Activated B cell treated with CpG ODN at 0.5 μM for 24 hours (primary cell): ENCODE measurements around the gene RPP40. TPM values are rescaled to one million over a fixed set of nuclear protein-coding genes. Genes with fewer than 3 reads are reported as not detected.

Experiments used
- ATAC-seq: fragments of 200-7000 bp; cut with Tn5 transposase; one replicate; pipeline ENCODE4 v1.10.0; 2021; ENCODE audit warnings: low read depth, mild to moderate bottlenecking, moderate library complexity
- CTCF ChIA-PET: fragments of 350-600 bp; sonication (Branson Sonifier 250); formaldehyde crosslinking; loops from one replicate; lab custom pipeline; 2021; ENCODE audit warnings: antibody characterized with exemption; lab: Charles Lee
- POLR2A ChIA-PET: fragments of 350-600 bp; sonication (Branson Sonifier 250); formaldehyde crosslinking; loops from one replicate; lab custom pipeline; 2021; ENCODE audit warnings: antibody characterized with exemption; lab: Charles Lee
- DNase-seq: peaks from one replicate; pipeline ENCODE4 v3.0.0; 2022
- H3K27ac Mint-ChIP-seq: one replicate; pipeline ENCODE4 v1.8.0; 2020; ENCODE audit warnings: mixed read lengths
- H3K27me3 Mint-ChIP-seq: one replicate; pipeline ENCODE4 v1.8.0; 2021; ENCODE audit warnings: mixed read lengths
- H3K36me3 Mint-ChIP-seq: one replicate; pipeline ENCODE4 v1.8.0; 2021; ENCODE audit warnings: low read depth, mixed read lengths
- H3K4me1 Mint-ChIP-seq: one replicate; pipeline ENCODE4 v1.8.0; 2021; ENCODE audit warnings: mixed read lengths
- H3K4me3 Mint-ChIP-seq: one replicate; pipeline ENCODE4 v1.8.0; 2020; ENCODE audit warnings: mild to moderate bottlenecking, mixed read lengths
- H3K9me3 Mint-ChIP-seq: one replicate; pipeline ENCODE4 v1.8.0; 2020; ENCODE audit warnings: mixed read lengths
- intact Hi-C: fragments of 100-400 bp; cut with micrococcal nuclease; formaldehyde crosslinking; loops from one replicate; pipeline ENCODE4 v1.15.1; 2024
- total RNA-seq: library from RNA; stranded (reverse); gene quantifications from 2 replicates; pipeline ENCODE4 v1.2.3, GENCODE V29; 2022
- TF ChIP-seq, protein P1 (sequence below): fragments of 200-600 bp; IDR thresholded peaks from one replicate; pipeline ENCODE4 v1.8.0; 2022; ENCODE audit warnings: antibody characterized with exemption, mild to moderate bottlenecking

Gene RPP40
- total RNA-seq, 1 donor from 2014 or later, result 7.1 TPM

DNA sequence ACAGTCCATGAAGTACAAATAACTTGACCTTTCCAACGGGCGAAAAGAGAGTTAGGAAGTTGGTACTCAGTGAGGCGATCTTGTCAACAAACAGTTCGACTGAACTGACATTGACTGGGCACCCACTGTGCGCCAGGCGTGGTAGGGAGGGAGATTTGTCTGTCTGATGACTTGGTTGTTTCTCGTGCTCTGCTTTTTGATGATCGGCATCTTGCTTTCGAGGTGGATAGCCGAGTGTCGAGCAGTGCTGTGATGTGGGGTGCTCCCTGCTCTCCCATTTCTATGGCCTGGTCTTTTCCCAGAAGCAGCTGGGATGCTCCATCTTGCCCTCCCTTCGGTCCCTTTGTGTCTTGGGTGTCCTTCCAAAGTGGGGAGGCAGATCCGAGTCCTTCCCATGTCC, 30.4 kb downstream of the RPP40 start:
- Mint-ChIP-seq H3K36me3 (no peaks in the 10 kb centered on the region), H3K27ac (no peak overlapping the region), H3K27me3 (peaks cover 13% of the 10 kb centered on the region), H3K4me3 (no peak overlapping the region), H3K4me1 (no peaks in the 10 kb centered on the region), H3K9me3 (peaks cover 8% of the 10 kb centered on the region)
- intact Hi-C loops, result no loop called here
- ATAC-seq (no peak), DNase-seq (no peak)
- TF ChIP-seq, protein P1, sequence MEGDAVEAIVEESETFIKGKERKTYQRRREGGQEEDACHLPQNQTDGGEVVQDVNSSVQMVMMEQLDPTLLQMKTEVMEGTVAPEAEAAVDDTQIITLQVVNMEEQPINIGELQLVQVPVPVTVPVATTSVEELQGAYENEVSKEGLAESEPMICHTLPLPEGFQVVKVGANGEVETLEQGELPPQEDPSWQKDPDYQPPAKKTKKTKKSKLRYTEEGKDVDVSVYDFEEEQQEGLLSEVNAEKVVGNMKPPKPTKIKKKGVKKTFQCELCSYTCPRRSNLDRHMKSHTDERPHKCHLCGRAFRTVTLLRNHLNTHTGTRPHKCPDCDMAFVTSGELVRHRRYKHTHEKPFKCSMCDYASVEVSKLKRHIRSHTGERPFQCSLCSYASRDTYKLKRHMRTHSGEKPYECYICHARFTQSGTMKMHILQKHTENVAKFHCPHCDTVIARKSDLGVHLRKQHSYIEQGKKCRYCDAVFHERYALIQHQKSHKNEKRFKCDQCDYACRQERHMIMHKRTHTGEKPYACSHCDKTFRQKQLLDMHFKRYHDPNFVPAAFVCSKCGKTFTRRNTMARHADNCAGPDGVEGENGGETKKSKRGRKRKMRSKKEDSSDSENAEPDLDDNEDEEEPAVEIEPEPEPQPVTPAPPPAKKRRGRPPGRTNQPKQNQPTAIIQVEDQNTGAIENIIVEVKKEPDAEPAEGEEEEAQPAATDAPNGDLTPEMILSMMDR, result no peak
- POLR2A ChIA-PET, result no interaction called here
- CTCF ChIA-PET, result no interaction called here

DNA sequence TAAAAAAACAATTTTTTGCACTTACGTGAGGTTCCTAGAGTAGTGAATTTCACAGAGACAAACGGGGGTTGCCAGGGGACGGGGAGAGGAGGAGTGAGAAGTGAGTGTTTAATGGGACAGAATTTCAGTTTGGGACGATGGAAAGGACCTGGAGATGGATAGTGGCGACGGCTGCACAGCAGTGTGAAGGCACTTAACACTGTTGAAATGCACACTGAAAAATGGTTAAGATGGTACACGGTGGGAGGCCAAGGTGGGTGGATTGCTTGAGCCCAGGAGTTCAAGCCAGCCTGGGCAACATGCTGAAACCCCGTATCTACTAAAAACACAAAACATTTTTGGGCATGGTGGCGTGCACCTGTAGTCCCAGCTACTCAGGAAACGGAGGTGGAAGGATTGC, 31.4 kb downstream of the RPP40 start:
- Mint-ChIP-seq H3K27ac (no peak overlapping the region), H3K4me3 (no peak overlapping the region), H3K27me3 (peaks cover 13% of the 10 kb centered on the region), H3K4me1 (no peaks in the 10 kb centered on the region), H3K9me3 (peaks cover 8% of the 10 kb centered on the region), H3K36me3 (no peaks in the 10 kb centered on the region)
- DNase-seq (no peak), ATAC-seq (no peak)
- ChIA-PET POLR2A (no interaction called here), CTCF (no interaction called here)
- TF ChIP-seq, protein P1, result no peak
- intact Hi-C loops, result no loop called here

DNA sequence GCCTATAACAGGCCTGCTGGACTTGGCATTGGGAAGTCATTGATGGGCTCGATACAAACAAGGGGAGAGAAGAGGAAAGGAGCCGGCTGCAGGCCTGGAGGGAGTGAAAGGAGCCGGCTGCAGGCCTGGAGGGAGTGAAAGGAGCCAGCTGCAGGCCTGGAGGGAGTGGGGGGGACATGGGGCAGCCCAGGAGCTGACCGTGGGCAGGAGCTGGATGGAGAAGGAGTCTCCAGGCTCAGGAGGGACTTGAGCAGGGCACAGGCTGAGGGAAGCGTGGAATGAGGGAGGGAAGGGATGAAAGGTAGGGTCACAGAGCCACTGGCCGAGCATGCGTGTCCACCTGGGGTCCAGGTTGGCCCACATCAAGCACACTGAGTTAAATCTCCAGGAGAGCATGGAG, 32.0 kb downstream of the RPP40 start:
- CTCF ChIA-PET, result no interaction called here

DNA sequence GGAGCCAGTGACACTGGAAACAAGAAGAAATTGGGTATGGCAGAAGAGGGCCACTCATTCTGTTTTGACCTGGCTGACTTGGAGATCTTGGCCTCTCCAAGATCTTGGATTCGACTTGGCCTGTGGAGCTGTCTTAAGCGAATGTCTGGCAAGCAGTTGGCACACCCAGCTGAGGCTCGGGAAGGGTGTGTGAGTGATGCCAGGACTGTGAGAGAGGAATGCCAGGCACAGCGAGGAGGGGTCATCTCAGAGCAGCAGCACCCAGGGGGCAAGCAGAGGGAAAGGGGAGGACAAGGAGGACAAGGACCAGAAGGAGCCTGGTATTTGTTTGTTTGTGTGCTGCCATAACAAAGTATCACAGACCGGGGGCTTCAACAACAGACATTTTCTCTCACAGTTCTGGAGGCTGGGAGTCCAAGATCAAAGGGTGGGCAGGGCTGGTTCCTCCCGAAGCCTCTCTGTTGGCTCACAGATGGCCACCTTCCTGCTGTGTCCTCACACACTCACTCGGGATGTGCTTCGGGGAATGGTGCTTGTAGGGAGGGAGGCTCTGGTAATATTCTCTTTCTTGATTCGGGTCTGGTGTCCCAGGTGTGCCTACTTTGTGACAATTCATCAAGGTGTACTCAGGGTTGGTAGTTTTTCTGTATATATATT, 33.0 kb downstream of the RPP40 start:
- ChIA-PET CTCF (no interaction called here), POLR2A (no interaction called here)
- TF ChIP-seq, protein P1, result no peak
- Mint-ChIP-seq H3K27me3 (peaks cover 6% of the 10 kb centered on the region), H3K36me3 (no peaks in the 10 kb centered on the region), H3K27ac (no peak overlapping the region), H3K9me3 (no peaks in the 10 kb centered on the region), H3K4me3 (no peak overlapping the region), H3K4me1 (no peaks in the 10 kb centered on the region)
- intact Hi-C loops, result no loop called here
- ATAC-seq (no peak), DNase-seq (no peak)

More for the DNA sequence above, 32.0 kb downstream of the RPP40 start:
- H3K36me3 Mint-ChIP-seq, result no peaks in the 10 kb centered on the region
- TF ChIP-seq, protein P1, result no peak
- DNase-seq (no peak), ATAC-seq (no peak)
- H3K27me3 Mint-ChIP-seq, result peaks cover 10% of the 10 kb centered on the region
- H3K4me3 Mint-ChIP-seq, result no peak overlapping the region
- no peaks in the 10 kb centered on the region for H3K4me1 Mint-ChIP-seq
- intact Hi-C loops, result no loop called here
- peaks cover 5% of the 10 kb centered on the region for H3K9me3 Mint-ChIP-seq
- H3K27ac Mint-ChIP-seq, result no peak overlapping the region
- POLR2A ChIA-PET, result no interaction called here

DNA sequence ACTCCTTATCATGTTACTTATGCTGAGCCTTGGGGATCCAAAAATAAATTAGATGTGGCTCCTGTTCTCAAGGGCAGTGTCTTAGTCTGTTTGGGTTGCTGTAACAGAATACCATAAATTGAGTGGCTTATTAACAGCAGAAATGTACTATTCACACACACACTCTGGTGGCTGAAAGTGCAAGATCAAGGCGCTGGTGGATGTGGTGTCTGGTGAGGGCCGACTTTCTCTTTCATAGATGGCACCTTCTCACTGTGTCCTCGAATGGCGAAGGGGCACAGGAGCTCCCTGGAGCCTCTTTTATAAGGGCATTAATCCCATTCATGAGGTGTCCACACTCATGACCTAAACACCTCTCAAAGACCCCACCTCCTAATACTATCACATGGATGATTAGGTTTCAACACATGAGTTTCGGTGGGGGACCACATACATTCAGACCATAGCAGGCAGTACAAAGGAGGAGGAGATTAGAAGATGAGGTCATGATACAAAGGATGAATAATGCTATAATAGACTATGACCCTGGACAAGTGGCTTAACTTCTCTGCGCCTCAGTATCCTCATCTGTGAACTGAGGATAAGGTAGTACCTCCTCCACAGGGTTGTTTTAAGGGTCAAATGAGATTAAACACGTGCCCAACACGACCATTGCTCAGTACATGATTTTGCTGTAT, 34.1 kb downstream of the RPP40 start:
- H3K27ac Mint-ChIP-seq, result no peak overlapping the region
- no peaks in the 10 kb centered on the region for H3K4me1 Mint-ChIP-seq

More for the DNA sequence above, 34.1 kb downstream of the RPP40 start:
- Mint-ChIP-seq H3K4me3 (no peak overlapping the region), H3K27me3 (peaks cover 6% of the 10 kb centered on the region), H3K9me3 (no peaks in the 10 kb centered on the region), H3K36me3 (no peaks in the 10 kb centered on the region)
- TF ChIP-seq, protein P1, result no peak
- no peak for ATAC-seq
- intact Hi-C loops, result no loop called here
- DNase-seq, result no peak
- ChIA-PET CTCF (no interaction called here), POLR2A (no interaction called here)
